GM18868 (cell line): ENCODE measurements around the gene UBE2H.
A peak's percentile ranks its signal among the peaks of the same experiment; 100 is the strongest.
"Not testable (repeated sequence)": the region's sequence is repeated elsewhere in the genome, so short reads cannot be mapped to it uniquely, and the experiment has no call there.

ENCODE experiments used
- ATAC-seq: cut with Tn5 transposase; IDR thresholded peaks from one replicate; pipeline ENCODE4 v1.9.1; 2021; ENCODE audit warnings: mild to moderate bottlenecking, moderate library complexity; ENCODE audit not compliant: unreplicated experiment

The UBE2H gene

GRCh38 chr7:129909669-129910068 lies 43.1 kb downstream of the UBE2H start:
- no peak for ATAC-seq

DNA sequence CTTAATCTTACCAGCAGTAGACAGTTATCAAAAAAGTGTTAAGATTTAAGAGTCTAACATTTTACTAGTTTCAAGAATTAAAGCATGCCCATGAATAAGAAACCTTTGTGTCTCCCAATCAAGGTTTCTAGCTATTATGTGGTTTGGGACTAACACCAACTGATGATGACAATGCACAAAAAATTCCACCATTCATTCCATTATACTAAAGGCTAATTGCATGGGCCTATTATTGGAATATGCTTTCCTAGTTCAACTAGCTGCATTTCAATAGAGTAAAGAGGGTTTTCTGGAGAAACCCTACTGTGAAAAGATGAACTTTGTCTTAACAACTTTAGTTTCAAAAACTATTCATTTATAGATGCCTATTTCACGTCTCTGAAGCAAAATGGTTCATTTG lies 44.6 kb downstream of the UBE2H start:
- ATAC-seq: no peak

DNA sequence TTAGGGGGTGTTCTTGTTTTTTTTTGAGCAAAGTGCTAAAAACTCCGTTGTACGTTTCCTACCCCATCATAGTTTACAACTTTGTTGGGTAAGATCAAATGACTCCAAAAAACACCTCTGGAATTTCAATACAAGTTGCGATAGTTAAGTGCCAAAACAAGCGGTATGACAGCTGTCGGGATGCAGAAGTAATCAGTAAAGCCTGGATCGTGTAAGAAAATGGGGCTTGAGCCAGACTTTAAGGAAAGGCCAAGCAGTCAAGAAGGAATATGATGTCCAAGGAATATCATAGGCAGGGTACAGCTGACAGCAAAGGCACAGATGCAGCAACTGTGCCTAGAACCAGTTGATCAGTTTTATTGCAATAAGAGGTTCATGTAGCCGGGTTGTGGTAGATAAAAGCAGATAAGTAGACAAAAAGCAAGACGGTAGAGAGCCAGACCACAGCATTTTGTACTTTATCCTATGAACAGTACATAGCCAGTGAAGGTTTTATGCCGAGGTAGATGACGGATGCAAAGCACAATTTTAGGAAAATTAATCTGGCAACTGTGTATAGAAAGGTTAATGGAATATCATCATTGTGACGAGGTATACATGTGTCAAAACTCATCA lies 45.5 kb downstream of the UBE2H start:
- no peak for ATAC-seq

- ATAC-seq: no peak
These were observed 46.1 kb downstream of the UBE2H start for GRCh38 chr7:129906700-129907099.

DNA sequence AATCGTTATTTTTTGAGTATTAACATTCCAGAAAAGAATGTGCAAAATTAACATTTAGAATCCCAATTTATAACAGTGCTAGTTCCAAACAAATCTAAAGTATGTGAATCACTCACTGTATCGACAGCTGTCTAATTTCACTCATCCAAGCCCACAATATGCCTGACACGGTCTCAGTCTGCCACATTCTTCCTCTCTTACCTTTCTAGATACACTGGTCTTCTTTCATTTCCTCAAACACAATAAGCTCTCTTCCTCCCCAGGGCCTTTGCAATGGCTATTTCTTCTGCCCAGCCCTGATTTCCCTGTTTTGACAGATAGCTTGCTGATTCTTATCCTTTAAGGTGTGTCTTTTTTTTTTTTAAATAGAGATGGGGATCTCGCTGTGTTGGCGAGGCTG lies 48.8 kb downstream of the UBE2H start:
- ATAC-seq: peak; percentile 93

DNA sequence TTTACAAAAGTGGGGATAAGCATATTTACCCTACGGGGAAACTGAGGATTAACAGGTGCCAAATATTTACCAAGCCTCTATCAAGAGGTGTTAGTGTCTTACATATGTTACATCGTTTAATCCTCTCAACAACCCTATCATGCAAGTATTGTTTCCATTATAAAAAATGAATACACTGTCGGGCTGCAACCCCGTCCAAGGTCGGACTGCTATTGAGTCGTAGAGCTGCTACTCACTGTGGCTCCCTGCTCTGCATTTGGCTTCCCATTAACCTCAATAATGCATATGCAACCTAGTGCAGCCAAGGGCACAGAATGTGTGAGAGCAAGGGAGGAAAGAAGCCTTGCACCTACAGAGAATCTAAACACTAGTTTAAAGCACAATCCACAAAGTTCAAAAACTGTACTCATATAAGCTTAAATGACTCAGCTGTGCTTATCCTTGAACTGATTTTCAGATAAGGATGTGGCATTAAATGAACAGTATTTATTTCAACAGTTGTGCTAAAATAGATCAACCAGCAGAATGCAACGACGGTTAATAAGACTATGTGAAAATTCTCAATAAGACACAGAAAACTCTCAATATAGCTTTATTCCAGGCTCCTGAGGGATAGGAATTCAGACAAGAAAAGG lies 49.9 kb downstream of the UBE2H start:
- ATAC-seq: no peak

- no peak for ATAC-seq
These were observed 54.1 kb downstream of the UBE2H start for GRCh38 chr7:129898502-129899160.

DNA sequence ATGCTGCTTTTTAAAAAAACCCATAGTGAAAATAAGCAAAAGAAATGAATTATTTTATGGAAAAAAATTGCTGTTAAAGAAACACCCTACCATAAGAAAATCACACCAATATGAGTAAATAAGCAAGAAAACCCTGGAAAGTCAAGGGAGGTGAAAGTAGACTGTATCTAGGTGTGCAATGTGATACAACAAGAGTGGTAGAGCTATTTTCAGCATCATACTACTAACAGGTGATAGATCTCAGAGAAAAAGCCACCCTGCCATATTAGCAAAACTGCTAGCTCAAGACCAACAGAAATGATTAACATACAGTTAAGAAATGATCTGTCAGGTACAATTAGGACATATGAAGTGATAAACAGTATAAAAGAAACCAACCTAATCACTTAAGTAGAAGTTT lies 54.8 kb downstream of the UBE2H start:
- ATAC-seq: no peak

DNA sequence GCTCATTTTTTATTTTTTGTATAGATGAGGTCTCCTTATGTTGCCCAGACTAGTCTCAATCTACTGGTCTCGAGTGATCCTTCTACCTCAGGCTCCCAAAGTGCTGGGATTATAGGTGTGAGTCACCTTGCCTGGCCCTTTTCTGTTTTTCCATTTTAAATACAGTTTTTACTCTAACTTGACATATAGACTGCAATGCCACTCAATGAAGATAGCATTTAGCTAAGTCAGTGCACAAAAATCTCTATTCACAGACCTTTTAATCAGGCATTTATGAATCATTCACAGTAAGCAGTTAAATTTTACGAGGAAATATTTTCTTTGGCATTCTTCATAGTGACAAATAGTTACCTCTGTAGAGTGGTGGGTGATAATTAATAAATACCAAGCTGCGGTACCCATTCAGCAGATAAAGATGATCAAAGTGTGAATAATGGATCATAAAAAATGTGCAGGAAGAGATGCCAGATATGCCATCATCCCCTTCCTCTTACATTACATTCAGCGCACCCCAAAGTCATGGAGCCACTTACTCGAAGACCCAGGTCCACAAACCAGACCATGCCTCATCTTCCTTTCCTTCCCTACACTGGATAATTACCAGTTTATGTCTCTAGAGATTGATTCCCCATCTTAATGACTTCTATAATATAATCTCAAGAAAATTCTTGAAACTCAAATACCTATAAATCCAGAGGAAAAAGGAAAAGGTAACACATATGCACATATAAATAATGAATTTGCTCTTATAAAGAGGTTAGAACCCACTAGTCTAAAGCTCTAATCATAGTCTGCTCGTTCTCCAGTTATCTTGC lies 56.0 kb downstream of the UBE2H start:
- no peak for ATAC-seq

- ATAC-seq: not testable (repeated sequence)
These were observed 58.6 kb downstream of the UBE2H start for GRCh38 chr7:129894184-129894583.

- no peak for ATAC-seq
These were observed 62.7 kb downstream of the UBE2H start for GRCh38 chr7:129890090-129890489.

- ATAC-seq: no peak
These were observed 63.5 kb downstream of the UBE2H start for GRCh38 chr7:129889133-129889844.

- ATAC-seq: no peak
These were observed 64.9 kb downstream of the UBE2H start for GRCh38 chr7:129887865-129888264.

GRCh38 chr7:129886818-129887186 lies 66.0 kb downstream of the UBE2H start:
- no peak for ATAC-seq

DNA sequence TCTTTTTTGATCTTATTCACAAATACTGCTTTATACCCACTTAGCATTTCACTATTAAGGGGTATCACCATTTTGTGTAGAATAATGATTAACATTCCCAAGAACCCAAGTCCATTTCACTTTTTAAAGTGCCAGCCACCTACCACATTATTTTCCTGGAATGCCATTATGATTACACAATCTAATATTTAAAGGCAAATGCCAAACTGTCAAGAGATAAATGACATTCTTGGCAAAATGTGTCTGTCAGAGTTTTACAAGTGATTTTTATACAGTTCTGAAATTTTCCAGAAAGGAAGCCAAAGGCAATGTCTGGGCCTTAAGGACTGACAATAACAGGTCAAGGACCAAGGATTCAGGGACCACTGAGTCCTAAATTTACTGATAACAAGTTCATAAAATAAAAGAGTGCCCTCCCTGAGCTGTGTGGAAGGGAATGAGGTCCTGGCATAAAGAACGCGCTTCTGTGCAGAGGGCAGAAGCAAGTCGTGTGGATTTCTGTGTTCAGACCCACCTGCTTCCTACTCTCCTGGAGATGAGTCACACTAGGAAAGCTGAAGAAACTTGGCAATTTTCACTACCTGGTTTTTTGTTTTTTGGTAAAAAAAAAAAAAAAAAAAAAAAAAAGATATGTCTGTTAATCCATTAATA lies 66.5 kb downstream of the UBE2H start:
- ATAC-seq: no peak

DNA sequence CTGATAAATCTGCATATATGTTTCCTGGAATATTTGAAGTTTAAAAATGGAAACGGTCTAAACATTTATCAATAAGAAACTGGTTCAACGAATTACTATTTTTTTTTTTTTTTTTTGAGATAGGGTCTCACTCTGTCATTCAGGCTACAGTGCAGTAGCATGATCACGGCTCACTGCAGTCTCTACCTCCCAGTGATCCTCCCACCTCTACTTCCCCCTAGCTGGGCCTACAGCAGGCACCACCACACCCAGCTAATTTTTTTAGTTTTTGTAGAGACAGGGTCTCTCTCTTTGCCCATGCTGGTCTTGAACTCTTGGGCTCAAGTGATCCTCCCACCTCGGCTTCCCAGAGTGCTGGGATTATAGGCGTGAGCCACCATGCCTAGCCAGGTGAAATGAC lies 68.3 kb downstream of the UBE2H start:
- ATAC-seq: no peak

DNA sequence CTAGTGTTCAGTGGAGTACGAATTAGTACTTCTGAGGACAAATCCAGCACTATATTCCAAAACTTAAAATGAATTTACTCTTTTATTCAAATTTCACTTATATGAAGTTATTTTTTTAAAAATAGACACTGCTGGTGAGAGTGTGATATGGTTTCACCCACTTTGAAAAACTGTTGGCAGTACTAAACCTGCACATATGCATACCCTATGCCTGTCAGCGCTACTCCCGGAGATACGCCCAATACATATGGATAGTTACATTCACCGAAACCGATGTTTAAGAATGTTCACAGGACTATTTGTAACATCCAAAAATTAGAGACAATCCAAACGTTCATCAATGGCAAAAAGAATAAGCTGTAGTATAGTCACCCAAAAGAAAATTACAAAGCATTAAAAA lies 69.6 kb downstream of the UBE2H start:
- ATAC-seq: no peak

GRCh38 chr7:129882531-129882930 lies 70.2 kb downstream of the UBE2H start:
- no peak for ATAC-seq

DNA sequence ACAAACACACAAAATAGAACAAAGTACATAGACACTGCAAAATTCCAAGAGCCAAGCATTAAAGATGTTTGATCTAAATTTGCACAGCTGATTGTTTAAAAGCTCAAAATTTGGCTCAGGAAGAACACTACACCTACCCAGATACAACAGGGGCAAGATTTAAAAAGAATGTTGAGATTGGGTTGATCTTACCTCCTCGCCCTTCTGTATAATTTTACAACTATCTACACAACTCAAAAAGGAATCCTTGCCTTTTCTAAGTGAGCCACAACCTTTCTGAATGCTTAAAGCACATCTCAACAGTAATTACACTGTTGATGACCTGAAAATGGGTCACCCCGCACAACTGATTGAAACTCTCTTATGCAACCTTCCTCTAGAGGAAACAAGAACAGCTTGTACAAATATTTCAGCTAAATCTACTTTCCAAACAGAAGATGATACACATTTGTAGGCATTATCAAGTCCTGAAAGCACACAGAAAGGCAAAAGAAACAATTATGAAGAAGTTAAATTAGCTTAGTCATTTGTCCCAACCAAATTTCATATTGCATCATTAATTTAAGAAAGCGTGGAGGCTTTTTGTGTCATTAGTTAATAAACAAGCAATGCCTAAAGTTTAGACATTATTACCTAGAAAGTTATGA lies 75.5 kb downstream of the UBE2H start:
- no peak for ATAC-seq
